ENCODE results near the gene SLC1A2. TPM values are rescaled to one million over a fixed set of nuclear protein-coding genes. Genes with fewer than 3 reads are reported as not detected.

Gene SLC1A2
- total RNA-seq, 1 experiment from 2014 or later: 0.50 TPM

DNA sequence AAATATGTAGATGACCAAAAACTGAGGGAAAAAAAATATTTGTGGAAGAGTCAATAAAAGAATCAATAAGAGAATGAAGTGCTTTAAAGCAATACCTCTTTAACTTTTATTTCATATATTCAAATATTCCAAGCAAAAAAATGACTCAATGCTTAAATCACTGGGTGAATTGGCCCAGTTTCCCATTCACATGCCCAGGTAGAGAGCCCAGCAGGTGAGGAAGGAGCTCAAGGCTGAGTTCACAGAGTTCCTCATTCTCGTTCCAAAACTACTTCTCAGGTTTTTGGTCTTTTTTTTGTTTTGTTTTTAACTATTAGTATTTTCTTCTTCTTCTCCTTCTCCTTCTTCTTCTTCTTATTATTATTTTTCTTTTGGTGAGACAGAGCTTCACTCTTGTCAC is 30.2 kb downstream of the SLC1A2 start:
- no peaks in the 10 kb centered on the region for H3K4me1 ChIP-seq (ENCODE audit: insufficient read depth, low read length)
- Mint-ChIP-seq H3K9me3 (no peaks in the 10 kb centered on the region), H3K36me3 (ENCODE audit: insufficient read depth in 1 of 3, low read depth in 3 of 3) (no peaks in the 10 kb centered on the region), H3K27ac (no peak overlapping the region), H3K4me3 (no peak overlapping the region), H3K27me3 (ENCODE audit: low read depth) (peaks cover 16% of the 10 kb centered on the region), H3K4me1 (peaks cover 0 to 5% of the 10 kb centered on the region in 2 experiments; a peak in 2 of 4 replicates)
- no peak overlapping the region for H3K4ac ChIP-seq (ENCODE audit: low read depth, low read length)
- H3K27ac ChIP-seq (ENCODE audit: insufficient read length, low read depth, low read length): no peak overlapping the region
- H3K14ac ChIP-seq (ENCODE audit: insufficient read depth, low read length): no peak overlapping the region
- H3K23me2 ChIP-seq (ENCODE audit: insufficient read length, low read depth, low read length, poor library complexity, severe bottlenecking): no peaks in the 10 kb centered on the region
- no peak overlapping the region for H2BK15ac ChIP-seq (ENCODE audit: low read depth, low read length)
- no peak overlapping the region for H3T11ph ChIP-seq (ENCODE audit: low read length)
- H4K5ac ChIP-seq (ENCODE audit: insufficient read length, low read depth, low read length): no peak overlapping the region
- no peak overlapping the region for H2BK5ac ChIP-seq (ENCODE audit: insufficient read length, low read length)
- no peak overlapping the region for H3K23ac ChIP-seq (ENCODE audit: insufficient read length, low read depth, low read length)
- no peak overlapping the region for H4K91ac ChIP-seq (ENCODE audit: insufficient read length, low read depth, low read length)
- H2BK20ac ChIP-seq (ENCODE audit: low read depth, low read length, poor library complexity, severe bottlenecking): no peak overlapping the region
- TF ChIP-seq, protein P1, sequence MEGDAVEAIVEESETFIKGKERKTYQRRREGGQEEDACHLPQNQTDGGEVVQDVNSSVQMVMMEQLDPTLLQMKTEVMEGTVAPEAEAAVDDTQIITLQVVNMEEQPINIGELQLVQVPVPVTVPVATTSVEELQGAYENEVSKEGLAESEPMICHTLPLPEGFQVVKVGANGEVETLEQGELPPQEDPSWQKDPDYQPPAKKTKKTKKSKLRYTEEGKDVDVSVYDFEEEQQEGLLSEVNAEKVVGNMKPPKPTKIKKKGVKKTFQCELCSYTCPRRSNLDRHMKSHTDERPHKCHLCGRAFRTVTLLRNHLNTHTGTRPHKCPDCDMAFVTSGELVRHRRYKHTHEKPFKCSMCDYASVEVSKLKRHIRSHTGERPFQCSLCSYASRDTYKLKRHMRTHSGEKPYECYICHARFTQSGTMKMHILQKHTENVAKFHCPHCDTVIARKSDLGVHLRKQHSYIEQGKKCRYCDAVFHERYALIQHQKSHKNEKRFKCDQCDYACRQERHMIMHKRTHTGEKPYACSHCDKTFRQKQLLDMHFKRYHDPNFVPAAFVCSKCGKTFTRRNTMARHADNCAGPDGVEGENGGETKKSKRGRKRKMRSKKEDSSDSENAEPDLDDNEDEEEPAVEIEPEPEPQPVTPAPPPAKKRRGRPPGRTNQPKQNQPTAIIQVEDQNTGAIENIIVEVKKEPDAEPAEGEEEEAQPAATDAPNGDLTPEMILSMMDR (conservative IDR thresholded peaks at IDR 0.05): no peak
- DNase-seq: no peak
- H3K9ac ChIP-seq (ENCODE audit: extremely low read depth, insufficient read length, low read length): no peak overlapping the region
- H4K8ac ChIP-seq (replicated peaks; ENCODE audit: insufficient read length, low read depth, low read length): no peak overlapping the region
- H4K20me1 ChIP-seq (ENCODE audit: control insufficient read depth, insufficient read depth, insufficient read length): no peaks in the 10 kb centered on the region
- H3K56ac ChIP-seq (ENCODE audit: insufficient read length, low read depth, low read length): no peak overlapping the region
- no peaks in the 10 kb centered on the region for H3K79me1 ChIP-seq (ENCODE audit: insufficient read depth, low read depth, low read length, poor library complexity, severe bottlenecking)
- no peak overlapping the region for H2AFZ ChIP-seq (ENCODE audit: low read length)
- H3K9me3 ChIP-seq (ENCODE audit: control insufficient read depth, low read depth, low read length): no peaks in the 10 kb centered on the region
- no peaks in the 10 kb centered on the region for H3K27me3 ChIP-seq (ENCODE audit: insufficient read depth, low read length)
- H3K4me2 ChIP-seq (ENCODE audit: insufficient read depth, insufficient read length, low read length): no peak overlapping the region
- H2BK120ac ChIP-seq (ENCODE audit: low read depth, low read length, poor library complexity, severe bottlenecking): no peak overlapping the region
- no peak overlapping the region for H2BK12ac ChIP-seq (ENCODE audit: insufficient read length, low read depth, low read length)
- no peak overlapping the region for H3K18ac ChIP-seq (ENCODE audit: insufficient read length, low read depth, low read length)
- WGBS (ENCODE audit: extremely low coverage, insufficient read length, low lambda C conversion rate): no CpG with 5 or more reads among the region's 1 CpG
- H3K79me2 ChIP-seq (ENCODE audit: insufficient read depth, low read length): no peaks in the 10 kb centered on the region
- H2AK5ac ChIP-seq (ENCODE audit: insufficient read length, low read length): no peak overlapping the region

Data from H9 (cell line).